ENCODE data around the gene CMTM7. TPM values are rescaled to one million over a fixed set of nuclear protein-coding genes. Genes with fewer than 3 reads are reported as not detected.

The CMTM7 gene
- polyA plus RNA-seq, 5 donors: 65.5 to 73.0 (median 69.4) TPM

DNA sequence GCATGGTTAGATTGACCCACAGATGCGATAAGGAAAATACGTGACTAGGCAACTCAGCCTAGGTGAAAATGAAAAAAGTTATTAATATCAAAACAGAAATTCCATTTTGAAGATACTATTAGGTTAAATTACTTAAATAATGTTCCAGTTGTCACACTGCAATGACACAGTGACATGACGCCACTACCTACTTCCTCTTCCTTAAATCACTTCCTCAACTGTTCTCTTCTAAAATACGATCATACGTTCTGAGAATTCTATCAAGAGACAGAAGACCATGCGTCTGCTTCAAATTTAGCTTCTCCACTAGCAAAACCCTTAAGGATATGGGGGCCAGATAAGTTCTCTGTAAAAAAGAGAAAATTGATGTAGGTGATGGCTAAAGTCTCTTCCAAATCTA, 92.8 kb downstream of the CMTM7 start:
- DNase-seq: no peak

DNA sequence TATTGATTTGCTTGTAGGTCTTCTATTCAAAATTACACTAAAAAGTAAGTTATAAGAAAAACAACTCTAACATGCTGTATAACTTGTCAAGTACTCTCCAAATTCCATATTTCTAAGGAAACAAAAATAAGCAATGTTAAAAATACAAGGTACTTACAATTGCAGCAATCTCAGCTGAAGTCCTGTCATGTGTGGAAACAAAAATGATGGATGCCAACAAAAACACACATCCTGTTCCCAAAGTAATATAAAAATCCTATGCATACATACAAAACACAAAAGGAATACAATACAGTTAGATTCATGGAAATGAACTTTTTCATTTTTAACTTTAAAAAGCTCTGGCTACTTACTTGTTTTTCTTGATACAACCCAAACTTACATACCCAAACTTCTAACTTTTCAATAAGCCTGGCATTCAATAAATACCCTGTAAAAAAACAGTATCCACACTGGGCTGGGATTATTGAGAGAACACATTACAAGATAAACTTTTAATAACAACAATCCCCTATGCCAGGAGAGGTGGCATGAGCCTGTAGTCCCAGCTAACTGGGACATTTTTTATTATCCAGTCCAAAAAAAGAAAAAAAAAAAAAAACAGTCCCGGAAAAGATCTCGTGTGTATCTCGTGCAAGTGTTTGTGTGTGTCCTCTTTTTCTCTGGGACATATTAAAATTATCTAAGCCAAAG, 96.3 kb downstream of the CMTM7 start:
- no peak for DNase-seq

DNA sequence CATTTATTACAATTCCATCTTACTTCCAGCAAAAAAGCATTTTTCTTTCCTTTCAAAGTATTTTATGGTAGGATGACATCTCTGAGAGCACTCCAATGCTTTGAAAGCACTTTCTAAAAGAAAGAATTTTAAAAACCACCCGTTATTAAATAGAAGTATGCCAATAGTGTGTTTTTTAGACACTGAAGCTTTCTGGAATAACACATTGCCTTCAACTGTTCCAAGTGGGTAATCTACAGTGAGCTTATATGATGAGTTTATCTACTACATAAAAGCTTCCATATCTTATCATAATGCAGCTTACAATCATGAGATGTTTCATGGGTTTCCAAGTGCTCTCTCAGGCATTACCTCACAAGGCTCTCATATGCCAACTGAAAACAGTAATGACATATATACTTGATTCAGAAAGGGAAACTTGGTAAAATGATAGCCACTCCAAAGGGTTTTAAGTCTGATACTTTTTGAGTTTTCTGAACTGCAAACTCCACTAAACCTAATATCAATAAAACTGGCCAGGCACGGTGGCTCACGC, 96.9 kb downstream of the CMTM7 start:
- DNase-seq: no peak

DNA sequence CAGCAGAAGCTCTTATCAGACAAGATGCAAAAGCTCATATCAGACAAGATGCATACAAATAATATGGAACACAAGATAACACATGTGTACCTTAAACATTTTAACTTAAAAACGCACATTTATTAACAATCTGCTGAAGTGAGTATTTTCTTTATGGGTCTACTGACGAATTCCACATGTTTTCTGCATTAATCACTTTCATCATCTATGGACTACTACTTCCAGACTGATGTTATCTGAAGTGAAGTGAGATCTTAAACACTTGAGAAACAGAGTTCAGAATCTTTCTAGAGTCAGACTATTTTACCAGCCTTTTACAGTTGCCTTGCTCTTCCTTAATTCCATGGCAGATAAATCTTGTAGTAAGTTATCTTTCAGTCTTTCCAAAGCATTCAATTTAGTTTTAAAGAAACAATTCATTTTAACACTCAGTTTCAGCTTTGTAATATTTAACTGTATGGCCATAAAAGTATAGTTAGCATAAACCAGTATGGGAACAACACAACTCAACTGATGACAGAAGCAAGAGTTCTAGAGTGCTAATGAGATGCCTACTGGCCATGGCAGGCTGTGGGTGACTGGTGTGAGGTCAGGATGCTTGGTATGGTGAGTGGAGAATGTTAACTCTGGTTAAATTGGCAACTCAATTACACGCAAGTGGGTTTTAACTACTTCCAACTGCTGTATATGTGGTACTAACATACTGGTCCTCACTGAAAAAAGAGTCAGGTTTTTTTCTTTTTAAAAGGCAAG, 101.2 kb downstream of the CMTM7 start:
- DNase-seq: no peak

DNA sequence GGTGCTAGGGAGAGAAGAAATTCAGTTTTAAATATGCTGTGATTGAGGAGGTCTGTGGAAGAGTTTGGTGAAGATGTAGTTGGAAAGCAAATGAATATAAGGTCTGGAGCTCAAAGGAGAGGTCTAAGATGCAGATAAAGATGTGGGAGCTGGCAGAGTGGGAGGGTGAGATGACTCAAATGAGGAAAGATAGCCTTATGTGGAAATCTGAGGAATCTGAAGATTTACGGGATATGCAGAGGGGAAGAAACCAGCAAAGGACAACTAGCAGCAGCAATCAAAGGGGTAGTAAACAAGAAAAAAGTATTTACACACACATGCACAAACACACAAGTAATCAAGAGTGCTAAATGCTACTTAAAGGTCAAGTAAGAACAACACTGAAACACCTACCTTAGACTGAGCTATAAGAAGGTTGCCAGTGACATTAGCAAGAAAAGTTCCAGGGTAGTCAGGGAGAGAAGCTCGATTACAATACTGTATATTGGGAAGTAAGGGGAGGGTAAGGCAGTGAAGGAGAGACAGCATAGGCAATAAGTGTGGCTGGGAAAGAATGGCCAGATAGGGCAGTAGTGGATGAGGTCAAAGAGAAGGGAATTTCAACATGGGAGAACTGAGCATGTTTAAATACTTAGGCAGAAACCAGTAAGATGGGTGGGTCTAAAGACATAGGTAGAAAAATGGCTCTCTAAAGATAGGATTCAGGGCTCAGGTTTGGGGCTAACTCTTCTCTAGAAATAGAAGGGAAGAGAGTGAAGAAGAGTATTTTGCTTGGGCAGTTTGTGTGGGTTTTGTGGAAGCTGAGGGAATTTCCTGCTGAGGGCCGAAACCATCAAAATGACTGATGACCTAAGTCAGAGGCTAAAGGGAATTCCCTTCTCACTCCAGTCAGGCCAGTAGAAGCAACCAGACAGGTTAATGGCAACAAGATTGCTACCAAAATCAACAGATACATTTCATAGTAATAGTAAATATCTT, 102.1 kb downstream of the CMTM7 start:
- DNase-seq: no peak

DNA sequence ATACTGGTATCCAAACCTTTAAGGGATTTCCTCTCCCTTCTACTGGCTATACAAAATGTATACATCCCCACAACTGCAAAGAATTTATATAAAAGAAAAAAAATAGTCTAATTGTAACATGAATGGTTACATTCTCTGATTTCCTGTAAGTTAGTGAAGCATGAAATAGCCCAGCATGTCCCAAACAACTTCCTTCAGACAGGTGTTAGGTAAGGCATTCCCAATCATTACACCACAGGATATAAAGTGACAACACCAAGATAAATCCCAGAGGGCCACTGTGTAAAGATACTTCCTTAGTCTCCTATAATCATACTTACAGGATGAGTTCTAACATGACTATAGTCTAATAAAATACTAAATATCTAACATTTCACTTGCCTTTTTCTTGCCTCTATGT, 103.4 kb downstream of the CMTM7 start:
- no peak for DNase-seq

DNA sequence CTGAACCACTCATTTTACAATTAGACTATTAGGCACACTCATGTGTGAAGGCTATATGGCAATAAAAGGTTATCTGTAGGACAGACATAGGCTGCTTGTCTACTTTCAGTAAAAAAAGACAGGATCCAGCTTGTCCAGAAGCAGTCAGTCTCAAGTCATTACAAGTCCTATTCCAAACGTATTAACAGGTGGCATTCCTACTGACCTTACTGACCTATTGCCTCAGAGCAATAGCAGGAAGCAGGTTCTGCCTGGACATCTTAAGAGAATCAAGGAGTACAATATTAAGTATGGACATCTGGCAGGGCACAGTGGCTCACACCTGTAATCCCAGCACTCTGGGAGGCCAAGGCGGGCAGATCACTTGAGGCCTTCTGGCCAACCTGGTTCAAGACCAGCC, 104.0 kb downstream of the CMTM7 start:
- no peak for DNase-seq

DNA sequence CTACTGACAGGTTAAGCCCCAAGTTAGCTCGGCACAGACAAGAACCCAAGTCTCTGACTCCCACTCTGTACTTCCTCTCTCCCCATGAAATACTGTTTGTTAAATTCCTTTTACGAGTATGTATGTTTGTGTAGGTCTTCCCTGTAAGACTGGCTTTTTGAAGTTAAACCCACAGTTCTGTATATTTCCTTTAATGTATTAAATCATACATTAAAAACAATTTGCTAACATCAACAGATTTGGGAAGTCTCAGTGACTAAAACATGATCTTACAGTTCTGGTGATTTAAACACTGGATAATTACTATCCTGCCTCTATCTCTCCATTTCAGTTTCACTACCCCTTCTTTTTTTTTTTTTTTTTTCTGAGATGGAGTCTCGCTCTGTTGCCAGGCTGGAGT, 106.6 kb downstream of the CMTM7 start:
- DNase-seq: no peak

DNA sequence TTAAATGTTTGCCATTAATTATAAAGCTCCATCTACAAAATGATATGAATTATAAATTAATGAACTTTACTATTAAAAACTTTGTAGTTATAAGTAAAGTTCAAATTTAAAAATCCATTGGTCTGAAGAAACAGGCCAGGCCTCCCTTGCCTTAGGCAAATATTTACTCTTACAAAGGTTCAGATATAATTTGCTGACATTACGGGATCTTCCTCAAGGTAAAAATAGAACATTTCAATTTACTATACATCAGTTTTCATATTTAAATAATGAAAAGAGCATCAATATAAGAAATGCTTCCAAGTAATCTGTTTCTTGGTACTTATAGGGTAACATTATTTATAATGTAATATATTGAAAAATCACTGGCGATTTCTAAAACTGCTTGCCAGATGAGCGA, 107.3 kb downstream of the CMTM7 start:
- DNase-seq: no peak

DNA sequence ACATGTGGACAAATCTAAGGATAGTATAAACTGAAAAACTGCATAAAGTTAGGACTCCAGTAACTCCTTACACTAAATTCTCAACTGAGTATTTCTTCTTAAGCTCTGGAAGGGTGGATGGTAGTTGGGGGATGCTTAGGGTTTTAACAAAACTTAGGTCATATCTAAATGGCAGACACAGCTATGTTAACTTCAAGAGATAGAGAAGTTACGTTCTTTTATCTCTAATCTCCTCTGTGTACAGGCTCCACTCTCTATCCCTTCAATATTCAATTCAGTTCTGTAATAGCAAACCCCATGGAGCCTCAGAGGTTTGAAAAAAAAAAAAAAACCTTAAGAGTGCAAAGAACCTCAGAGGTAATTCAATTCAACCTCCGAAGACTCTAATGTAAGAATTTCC, 107.9 kb downstream of the CMTM7 start:
- no peak for DNase-seq

DNA sequence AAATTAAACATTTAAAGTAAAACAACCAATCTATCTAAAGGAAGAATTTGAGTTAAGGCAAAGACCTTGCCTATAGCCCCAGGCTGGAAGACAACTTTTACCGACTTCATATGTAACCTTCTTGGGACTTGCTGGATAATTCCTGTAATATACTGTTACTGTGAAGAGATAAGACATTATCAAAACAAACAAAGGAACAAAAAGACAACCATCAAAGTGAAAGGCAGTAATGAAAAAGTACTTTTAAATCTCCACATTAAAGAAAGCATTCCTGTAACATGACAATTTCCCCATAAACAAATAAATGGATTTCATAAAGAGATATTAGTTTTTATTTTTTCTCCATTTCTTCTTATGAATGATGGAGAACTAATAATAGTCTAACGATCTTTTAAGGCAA, 108.6 kb downstream of the CMTM7 start:
- no peak for DNase-seq

DNA sequence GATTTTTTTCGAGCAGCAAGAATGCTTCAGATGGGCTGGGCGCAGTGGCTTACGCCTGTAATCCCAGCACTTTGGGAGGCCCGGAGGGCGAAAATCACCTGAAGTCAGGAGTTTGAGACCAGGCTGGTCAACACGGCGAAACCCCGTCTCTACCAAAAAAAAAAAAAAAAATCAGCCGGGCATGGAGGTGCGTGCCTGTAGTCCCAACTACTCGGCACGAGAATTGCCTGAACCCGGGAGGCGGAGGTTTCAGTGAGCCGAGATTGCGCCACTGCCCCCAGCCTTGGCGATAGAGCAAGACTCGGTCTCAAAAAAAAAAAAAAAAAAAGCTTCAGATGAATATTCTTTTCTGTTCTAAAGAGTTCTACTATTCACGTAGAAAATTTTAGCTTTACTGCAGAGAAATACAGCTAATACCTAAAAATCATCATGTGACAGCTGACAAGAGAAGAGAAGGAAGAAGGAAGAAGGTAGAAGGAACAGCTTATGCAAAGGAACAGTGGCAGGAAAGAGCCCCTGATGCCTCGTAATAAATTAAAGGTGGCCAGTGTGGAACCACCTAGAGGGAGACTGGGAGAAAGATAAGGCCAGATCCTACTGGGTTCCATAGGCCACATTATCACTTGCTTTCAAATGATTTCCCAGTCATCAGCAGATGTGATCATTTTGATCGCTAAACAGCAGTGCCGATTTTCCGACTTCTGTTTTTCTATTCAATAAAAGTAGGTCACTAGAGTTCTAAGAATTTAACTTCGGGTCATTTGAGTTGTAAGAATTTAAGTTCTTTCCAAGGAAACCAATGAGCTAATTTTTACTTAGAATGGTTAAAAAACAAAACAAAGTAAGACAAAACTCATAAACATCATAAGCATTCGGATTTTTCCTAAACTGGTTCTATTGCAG, 109.5 kb downstream of the CMTM7 start:
- DNase-seq: no peak

DNA sequence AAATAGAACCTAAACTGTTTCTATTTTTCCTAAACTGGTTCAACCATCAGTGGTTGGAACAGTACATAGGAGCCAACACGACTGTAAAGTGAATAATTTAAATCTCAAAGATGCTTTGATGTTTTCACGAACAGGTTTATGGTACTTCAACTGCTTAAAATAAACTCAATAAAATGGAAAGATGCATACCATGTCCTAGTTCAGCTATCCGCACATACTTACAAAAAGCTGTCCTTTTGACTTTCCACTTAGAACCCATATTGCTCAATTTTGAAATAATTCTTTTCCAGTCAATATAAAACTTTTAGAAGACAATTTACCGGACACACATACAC, 110.1 kb downstream of the CMTM7 start:
- DNase-seq: no peak

DNA sequence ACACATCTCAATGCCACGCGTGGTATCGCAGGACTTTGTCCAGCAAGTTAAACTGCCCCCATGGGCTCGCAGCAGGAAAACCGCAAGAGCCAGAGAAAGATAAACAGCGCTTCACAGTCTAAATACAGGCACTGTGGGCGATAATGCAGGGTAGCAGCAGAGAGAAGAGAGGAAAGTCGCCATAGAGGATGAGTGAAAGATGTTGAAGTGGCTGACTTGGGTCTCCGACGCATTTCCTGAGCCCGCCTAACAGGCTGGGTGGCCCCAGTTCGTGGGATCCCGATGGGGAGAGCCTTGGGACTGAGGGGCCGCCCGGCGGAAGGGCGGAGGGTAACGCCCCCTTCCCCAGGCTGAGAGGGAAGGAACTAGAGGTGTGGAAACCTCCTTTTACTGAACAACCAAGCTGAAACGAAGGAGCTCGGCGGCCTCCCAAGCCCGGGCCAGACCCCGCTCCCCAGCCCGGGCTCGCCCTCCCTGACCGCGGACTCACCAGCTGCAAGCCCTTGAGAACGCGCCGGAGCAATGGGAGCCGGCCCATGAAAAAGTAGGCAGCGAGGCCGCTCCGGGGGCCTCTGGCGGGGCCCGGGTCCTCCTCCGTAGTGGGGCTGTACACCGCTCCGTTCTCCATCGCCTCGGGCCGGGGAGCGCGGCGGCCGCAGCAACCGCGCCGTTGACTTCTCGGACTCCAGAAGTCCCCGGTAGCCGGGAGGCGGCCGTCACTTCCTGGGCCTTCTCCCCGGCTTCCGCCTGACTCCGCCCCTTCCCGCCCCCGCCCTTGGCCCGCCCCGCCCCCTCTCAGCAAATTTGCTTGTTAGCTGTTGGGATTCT, 110.7 kb downstream of the CMTM7 start, which contains the start of gene CMTM6:
Gene CMTM6 (minus strand): TSS at position 735 of the 828 bp plus-strand sequence. CDS start 107 bp downstream, at position 628.
- peak; percentile 81 for DNase-seq

DNA sequence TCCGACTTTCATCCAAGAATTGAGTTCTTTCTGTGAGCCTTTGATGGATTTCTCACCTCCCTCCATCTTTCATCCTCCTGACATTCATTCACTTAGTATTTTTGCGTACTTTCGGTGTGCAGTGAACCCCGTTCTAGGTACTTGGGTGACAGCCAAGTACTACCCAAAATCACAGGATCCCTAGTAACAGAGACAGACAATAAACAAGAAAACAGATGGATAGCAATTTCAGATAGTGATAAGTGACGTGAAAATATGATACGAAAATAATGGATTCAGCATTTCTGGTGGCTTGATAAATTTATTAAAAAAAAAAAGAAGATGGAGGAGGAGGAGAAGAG, 111.3 kb downstream of the CMTM7 start:
- no peak for DNase-seq

Other genes with a start within 250 kb of the CMTM7 start
- gene CMTM8, start 153.2 kb upstream of the CMTM7 start, polyA plus RNA-seq (ENCODE audit: insufficient read depth in 1 of 5, insufficient read length in 5 of 5, low replicate concordance in 1 of 5): 10 to 100 TPM; 12.1 to 15.6 (median 13.9) TPM
- 10 to 100 TPM; 69.5 to 95.0 (median 79.1) TPM for gene CMTM6, start 111.0 kb downstream of the CMTM7 start, polyA plus RNA-seq (ENCODE audit: insufficient read depth in 1 of 5, insufficient read length in 5 of 5, low replicate concordance in 1 of 5)
- gene DYNC1LI1, start 179.0 kb downstream of the CMTM7 start, polyA plus RNA-seq (ENCODE audit: insufficient read depth in 1 of 5, insufficient read length in 5 of 5, low replicate concordance in 1 of 5): 10 to 100 TPM; 36.7 to 47.5 (median 40.7) TPM